GM12872 (cell line): ENCODE results near the gene SSH3.
A peak's percentile ranks its signal among the peaks of the same experiment; 100 is the strongest.

ENCODE experiments used
- CTCF ChIP-seq: IDR thresholded peaks from 3 replicates; pipeline ENCODE4 v1.5.1; 2011; ENCODE audit warnings: low read depth, mild to moderate bottlenecking, low read length, moderate library complexity; ENCODE audit not compliant: insufficient read depth

Gene SSH3

GRCh38 chr11:67354075-67355022 is 51.0 kb downstream of the SSH3 start:
- no peak for TF ChIP-seq CTCF

DNA sequence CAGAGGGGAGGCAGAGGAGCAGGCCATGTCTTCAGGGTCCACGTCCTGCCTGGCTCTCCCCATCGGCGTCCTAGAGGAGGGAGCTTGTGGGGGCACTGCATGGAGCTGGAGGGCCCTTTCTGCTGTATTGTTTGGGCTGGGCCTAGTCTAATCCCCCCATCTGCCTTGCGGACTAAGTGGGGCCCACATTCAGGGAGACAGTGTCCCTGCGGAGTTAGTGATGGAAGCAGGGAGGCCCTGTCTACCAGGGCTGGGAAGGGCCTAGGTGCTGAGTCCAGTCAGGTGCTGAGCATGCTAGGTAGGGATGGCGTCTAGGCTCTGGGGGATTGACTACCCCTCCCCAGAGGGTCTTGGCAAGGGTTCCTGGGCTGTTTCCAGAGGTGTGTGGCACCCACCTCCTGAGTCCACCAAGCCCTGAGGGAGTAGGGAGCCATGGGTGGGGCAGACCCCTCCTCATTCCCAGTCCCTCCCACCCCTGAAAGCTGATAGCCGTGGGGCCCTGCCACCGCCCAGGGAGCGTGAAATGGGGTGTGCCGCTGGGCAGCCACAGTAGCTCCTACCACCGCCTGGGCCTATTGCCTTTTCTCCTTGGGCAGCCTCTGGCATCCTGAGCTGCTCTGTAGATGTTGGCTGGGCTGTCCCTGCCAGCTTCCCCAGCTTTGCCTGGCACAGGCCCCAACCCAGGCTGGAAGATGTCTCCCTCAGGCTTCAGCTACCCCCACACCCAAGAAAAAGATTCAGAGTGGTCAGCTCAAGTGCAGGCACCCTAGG is 51.9 kb downstream of the SSH3 start:
- no peak for TF ChIP-seq CTCF

- no peak for TF ChIP-seq CTCF
Measured at GRCh38 chr11:67355794-67356386, 52.6 kb downstream of the SSH3 start.

- TF ChIP-seq CTCF = no peak
Measured at GRCh38 chr11:67356387-67356863, 53.1 kb downstream of the SSH3 start.

DNA sequence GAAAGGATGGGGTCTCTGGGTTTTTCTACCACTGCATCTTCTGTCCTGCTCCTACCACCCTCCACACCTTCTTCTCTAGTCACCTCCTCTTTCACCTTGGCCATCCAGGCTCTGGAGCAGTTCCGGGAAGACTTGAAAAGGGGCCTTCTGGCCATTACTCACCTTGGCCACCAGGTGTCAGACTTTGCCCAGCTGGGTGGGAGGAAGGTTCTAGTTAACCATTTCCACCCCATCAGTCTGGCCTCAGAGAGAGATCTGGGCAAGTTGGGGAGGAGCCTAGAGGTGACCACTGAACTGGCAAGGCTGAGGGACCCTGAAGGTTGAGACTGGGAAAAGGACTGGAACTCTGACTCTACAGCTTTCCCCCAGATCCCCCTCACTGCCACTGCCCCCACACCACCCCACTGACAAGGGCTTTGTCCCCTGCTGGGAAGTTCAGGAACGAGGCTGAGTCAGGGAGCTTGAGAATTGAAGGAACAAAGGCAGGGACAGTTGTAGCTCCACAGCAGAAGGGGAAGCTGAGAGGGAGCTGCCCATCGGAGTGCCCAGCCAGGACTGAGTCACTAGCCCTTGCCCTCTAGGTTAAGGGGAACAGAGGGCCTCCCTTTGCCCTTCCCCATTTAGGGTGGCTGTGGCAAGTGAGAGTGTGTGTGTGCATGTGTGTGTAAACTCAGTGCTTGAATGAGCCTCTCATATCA is 53.7 kb downstream of the SSH3 start:
- peak; percentile 94 for TF ChIP-seq CTCF

GRCh38 chr11:67357831-67358670 is 54.7 kb downstream of the SSH3 start:
- TF ChIP-seq CTCF = no peak
